CD14-positive monocyte (primary cell): Measurements from ENCODE around the gene PCK2. TPM values are rescaled to one million over a fixed set of nuclear protein-coding genes. Genes with fewer than 3 reads are reported as not detected.

Experiments
- DNase-seq, 3 donors: peaks; one replicate each; pipeline ENCODE4 v3.0.0-alpha.2; 2011 to 2022
- H2AFZ ChIP-seq: 2 replicates; pipeline ENCODE4 v1.6.0; 2012; ENCODE audit warnings: mild to moderate bottlenecking, low read depth, low read length, inconsistent platforms; ENCODE audit not compliant: insufficient read depth, poor library complexity, severe bottlenecking
- H3K27ac ChIP-seq, 2 donors: 1 replicate in 1 of 2; 2 replicates in 1 of 2; pipeline ENCODE4 v1.5.1; 2012 to 2013; ENCODE audit warnings: low read length in 2 of 2, control low read depth in 1 of 2, inconsistent platforms in 1 of 2, low read depth in 1 of 2, mild to moderate bottlenecking in 1 of 2
- H3K27me3 ChIP-seq, 2 donors: one replicate each; pipeline versions ENCODE4 v1.6.0 to v1.6.1; 2011 to 2013; ENCODE audit warnings: low read length in 2 of 2; ENCODE audit not compliant: control insufficient read depth in 2 of 2, insufficient read depth in 2 of 2
- H3K36me3 ChIP-seq, 2 donors: replicated peaks in 1 of 2; 1 replicate in 1 of 2; 2 replicates in 1 of 2; pipeline versions ENCODE4 v1.5.1 to v1.6.1; 2012 to 2013; ENCODE audit warnings: low read length in 2 of 2, control low read depth in 1 of 2, inconsistent platforms in 1 of 2, mild to moderate bottlenecking in 1 of 2; ENCODE audit not compliant: insufficient read depth in 2 of 2, control insufficient read depth in 1 of 2
- H3K4me1 ChIP-seq, 2 donors: 1 replicate in 1 of 2; 2 replicates in 1 of 2; pipeline versions ENCODE4 v1.5.1 to v1.6.1; 2012 to 2013; ENCODE audit warnings: low read length in 2 of 2, control low read depth in 1 of 2, inconsistent platforms in 1 of 2, mild to moderate bottlenecking in 1 of 2, moderate library complexity in 1 of 2; ENCODE audit not compliant: insufficient read depth in 2 of 2, control insufficient read depth in 1 of 2
- H3K4me2 ChIP-seq: replicated peaks from 2 replicates; pipeline ENCODE3; 2012; ENCODE audit warnings: low read length, moderate library complexity, mild to moderate bottlenecking; ENCODE audit not compliant: poor library complexity, severe bottlenecking; ENCODE audit errors: extremely low read depth
- H3K4me3 ChIP-seq, 3 experiments: fragments of 200-600 bp in 1 of 3; sonication (generic) in 1 of 3; replicated peaks in 1 of 3; 1 replicate in 2 of 3; 2 replicates in 1 of 3; pipeline ENCODE4 v1.5.1; 2011 to 2013; ENCODE audit warnings: low read length in 3 of 3, mild to moderate bottlenecking in 3 of 3, control low read depth in 2 of 3, low read depth in 2 of 3, inconsistent platforms in 1 of 3, moderate library complexity in 1 of 3
- H3K79me2 ChIP-seq: 2 replicates; pipeline ENCODE4 v1.6.0; 2012; ENCODE audit warnings: mild to moderate bottlenecking, control low read depth, inconsistent platforms, low read length, moderate library complexity; ENCODE audit not compliant: insufficient read depth
- H3K9ac ChIP-seq: 2 replicates; pipeline ENCODE4 v1.6.0; 2017; ENCODE audit warnings: low read length, mild to moderate bottlenecking; ENCODE audit not compliant: insufficient read depth, poor library complexity, severe bottlenecking
- H3K9me3 ChIP-seq, 2 donors: replicated peaks in 1 of 2; 1 replicate in 1 of 2; 2 replicates in 1 of 2; pipeline versions ENCODE4 v1.5.1 to v1.6.1; 2012 to 2013; ENCODE audit warnings: low read length in 2 of 2, control low read depth in 1 of 2; ENCODE audit not compliant: control insufficient read depth in 1 of 2, insufficient read depth in 1 of 2
- H4K20me1 ChIP-seq: 2 replicates; pipeline ENCODE4 v1.6.0; 2012; ENCODE audit warnings: mild to moderate bottlenecking, low read length, control low read depth, moderate library complexity; ENCODE audit not compliant: insufficient read depth
- H3K27ac Mint-ChIP-seq, 7 donors: one replicate each; pipeline ENCODE4 v1.8.0; 2020; ENCODE audit warnings: mild to moderate bottlenecking in 7 of 7, mixed read lengths in 7 of 7, moderate library complexity in 6 of 7, inconsistent platforms in 2 of 7
- H3K27me3 Mint-ChIP-seq, 3 donors: one replicate each; pipeline ENCODE4 v1.8.0; 2021 to 2022; ENCODE audit warnings: low read depth in 3 of 3, mild to moderate bottlenecking in 3 of 3, mixed read lengths in 3 of 3, moderate library complexity in 3 of 3, inconsistent platforms in 1 of 3
- H3K36me3 Mint-ChIP-seq, 2 donors: one replicate each; pipeline ENCODE4 v1.8.0; 2020; ENCODE audit warnings: mixed read lengths in 2 of 2, inconsistent platforms in 1 of 2, mild to moderate bottlenecking in 1 of 2
- H3K4me1 Mint-ChIP-seq: one replicate; pipeline ENCODE4 v1.8.0; 2020; ENCODE audit warnings: mild to moderate bottlenecking, mixed read lengths
- H3K4me3 Mint-ChIP-seq, 2 donors: one replicate each; pipeline ENCODE4 v1.8.0; 2020; ENCODE audit warnings: mild to moderate bottlenecking in 2 of 2, mixed read lengths in 2 of 2, moderate library complexity in 1 of 2
- H3K9me3 Mint-ChIP-seq, 7 donors: one replicate each; pipeline ENCODE4 v1.8.0; 2020 to 2022; ENCODE audit warnings: mixed read lengths in 7 of 7, mild to moderate bottlenecking in 6 of 7, moderate library complexity in 6 of 7, inconsistent platforms in 2 of 7
- CTCF ChIP-seq: fragments of 200-600 bp; IDR thresholded peaks from one replicate; pipeline ENCODE4 v1.8.0; 2022; ENCODE audit warnings: antibody characterized with exemption, mild to moderate bottlenecking
- WGBS: methylation state at CpG from one replicate; pipeline ENCODE4 v1.1.5; 2013; ENCODE audit warnings: missing lambda C conversion rate; ENCODE audit not compliant: insufficient coverage; 5-methylcytosine and 5-hydroxymethylcytosine counted together
- intact Hi-C, 2 donors: fragments of 100-400 bp; cut with micrococcal nuclease; formaldehyde crosslinking; loops; one replicate each; pipeline versions ENCODE4 v1.15.0 to v1.15.1; 2023
- polyA plus RNA-seq, 3 donors: library from polyadenylated mRNA; depleted of rRNA in 1 of 3; unstranded in 2 of 3; stranded (reverse) in 1 of 3; fragments of 300-500 nt in 2 of 3; fragments of >200 nt in 1 of 3; fragmentation: Illumina TruSeq in 2 of 3; gene quantifications; 1 replicate in 2 of 3; 2 replicates in 1 of 3; pipeline ENCODE4 v1.2.3, GENCODE V29; 2012 to 2021

The PCK2 gene
- polyA plus RNA-seq, 3 donors, result 29.9 to 34.2 (median 31.3) TPM

- no peak overlapping the region for H3K4me3 Mint-ChIP-seq
- peaks cover 16 to 27% (median 26%) of the 10 kb centered on the region in 3 donors for H3K27me3 Mint-ChIP-seq
- no peak for TF ChIP-seq CTCF
- Histone ChIP-seq H3K4me2 (no peak overlapping the region), H3K79me2 (no peaks in the 10 kb centered on the region), H3K4me3 (no peak overlapping the region), H4K20me1 (no peaks in the 10 kb centered on the region), H3K27ac (no peak overlapping the region), H3K9ac (no peak overlapping the region), H3K4me1 (peaks cover 5 to 8% of the 10 kb centered on the region in 2 donors), H3K27me3 (peaks cover 0 to 18% of the 10 kb centered on the region in 2 donors), H3K9me3 (no peaks in the 10 kb centered on the region), H3K36me3 (no peaks in the 10 kb centered on the region), H2AFZ (no peak overlapping the region)
- H3K36me3 Mint-ChIP-seq, result peaks cover 0 to 2% of the 10 kb centered on the region in 2 donors
- H3K27ac Mint-ChIP-seq, result peak overlapping the region in 1 of 7 donors; percentile 48
- H3K9me3 Mint-ChIP-seq, result peaks cover 0 to 3% (median 0%) of the 10 kb centered on the region in 7 donors
- DNase-seq, result no peak
- H3K4me1 Mint-ChIP-seq, result peaks cover 13% of the 10 kb centered on the region
- WGBS, result no CpG with 5 or more reads among the region's 2 CpGs
- intact Hi-C loops, result loop anchor here in 1 of 2 donors (5.0 kb wide), 1 partner anchor 50 kb away; no protein-coding TSS in a partner anchor
Measured at GRCh38 chr14:24057271-24057670, 36.8 kb upstream of the PCK2 start.

- H3K4me1 ChIP-seq, result peaks cover 0 to 2% of the 10 kb centered on the region in 2 donors
- no peaks in the 10 kb centered on the region for H3K9me3 ChIP-seq
- no peak for DNase-seq
- H3K4me3 ChIP-seq, result no peak overlapping the region
- no peak overlapping the region for H3K27ac ChIP-seq
- peaks cover 8% of the 10 kb centered on the region for H3K4me1 Mint-ChIP-seq
- WGBS, result 86% methylated on average over 6 of the region's 14 CpGs
- intact Hi-C loops, result loop anchor here in 1 of 2 donors (2.0 to 5.0 kb wide), 2 partner anchors 33 to 49 kb away; no protein-coding TSS in a partner anchor
- peaks cover 12 to 21% (median 21%) of the 10 kb centered on the region in 3 donors for H3K27me3 Mint-ChIP-seq
- no peaks in the 10 kb centered on the region for H3K36me3 Mint-ChIP-seq
- no peaks in the 10 kb centered on the region for H3K36me3 ChIP-seq
- H3K79me2 ChIP-seq, result no peaks in the 10 kb centered on the region
- H2AFZ ChIP-seq, result no peak overlapping the region
- H3K4me2 ChIP-seq, result no peak overlapping the region
- H3K4me3 Mint-ChIP-seq, result no peak overlapping the region
- no peak for TF ChIP-seq CTCF
- H3K27ac Mint-ChIP-seq, result peak overlapping the region in 2 of 7 donors; percentile 52 to 55
- peaks cover 0 to 2% (median 0%) of the 10 kb centered on the region in 7 donors for H3K9me3 Mint-ChIP-seq
- no peak overlapping the region for H3K9ac ChIP-seq
- peaks cover 0 to 12% of the 10 kb centered on the region in 2 donors for H3K27me3 ChIP-seq
- H4K20me1 ChIP-seq, result no peaks in the 10 kb centered on the region
Measured at GRCh38 chr14:24057867-24058259, 36.2 kb upstream of the PCK2 start.
